GM12874 (cell line): ENCODE data around the gene DDX1.

Experiments used
- TF ChIP-seq, protein P1 (sequence below): IDR thresholded peaks from 2 replicates; pipeline ENCODE4 v1.5.1; 2011; ENCODE audit warnings: low read depth, mild to moderate bottlenecking, control low read depth, low read length, moderate library complexity; ENCODE audit not compliant: insufficient read depth

The DDX1 gene

DNA sequence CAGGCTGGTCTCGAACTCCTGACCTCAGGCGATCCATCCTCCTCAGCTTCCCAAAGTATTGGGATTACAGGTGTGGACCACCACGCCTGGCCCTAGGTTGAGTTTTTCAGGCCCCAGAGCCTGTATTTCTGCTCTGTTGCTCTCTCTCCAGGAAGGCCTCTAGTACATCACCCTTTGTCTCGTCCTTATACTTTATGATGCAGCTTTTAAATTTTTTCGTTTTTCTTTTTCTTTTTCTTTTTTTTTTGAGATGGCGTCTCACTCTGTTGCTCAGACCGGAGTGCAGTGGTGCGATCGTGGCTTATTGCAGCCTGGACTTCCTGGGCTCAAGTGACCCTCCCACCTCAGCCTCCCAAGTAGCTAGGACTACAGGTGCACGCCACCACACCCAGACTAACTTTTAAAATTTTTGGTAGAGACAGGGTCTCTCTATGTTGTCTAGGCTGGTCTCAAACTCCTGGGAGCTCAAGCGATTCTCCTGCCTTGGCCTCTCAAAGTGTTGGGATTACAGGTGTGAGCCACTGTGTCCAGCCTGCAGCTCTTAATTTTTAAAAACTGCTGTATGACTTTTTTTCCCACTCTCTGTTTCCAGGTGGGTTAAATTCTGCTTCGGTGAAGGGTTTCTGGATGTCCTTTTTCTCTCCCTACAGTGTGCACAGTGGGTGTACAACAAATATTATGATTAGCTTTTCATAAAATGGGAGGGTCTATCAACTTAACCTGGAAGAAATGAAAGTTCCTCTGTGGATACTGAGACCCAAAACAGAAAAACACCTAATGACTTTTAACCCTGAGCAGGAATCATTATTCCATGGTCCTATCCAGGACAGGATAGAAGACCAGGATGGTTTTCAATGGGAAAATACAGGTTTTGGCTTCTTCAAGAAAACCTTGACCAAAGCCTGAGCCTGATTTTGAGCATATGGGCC, 47.9 kb downstream of the DDX1 start:
- TF ChIP-seq, protein P1, sequence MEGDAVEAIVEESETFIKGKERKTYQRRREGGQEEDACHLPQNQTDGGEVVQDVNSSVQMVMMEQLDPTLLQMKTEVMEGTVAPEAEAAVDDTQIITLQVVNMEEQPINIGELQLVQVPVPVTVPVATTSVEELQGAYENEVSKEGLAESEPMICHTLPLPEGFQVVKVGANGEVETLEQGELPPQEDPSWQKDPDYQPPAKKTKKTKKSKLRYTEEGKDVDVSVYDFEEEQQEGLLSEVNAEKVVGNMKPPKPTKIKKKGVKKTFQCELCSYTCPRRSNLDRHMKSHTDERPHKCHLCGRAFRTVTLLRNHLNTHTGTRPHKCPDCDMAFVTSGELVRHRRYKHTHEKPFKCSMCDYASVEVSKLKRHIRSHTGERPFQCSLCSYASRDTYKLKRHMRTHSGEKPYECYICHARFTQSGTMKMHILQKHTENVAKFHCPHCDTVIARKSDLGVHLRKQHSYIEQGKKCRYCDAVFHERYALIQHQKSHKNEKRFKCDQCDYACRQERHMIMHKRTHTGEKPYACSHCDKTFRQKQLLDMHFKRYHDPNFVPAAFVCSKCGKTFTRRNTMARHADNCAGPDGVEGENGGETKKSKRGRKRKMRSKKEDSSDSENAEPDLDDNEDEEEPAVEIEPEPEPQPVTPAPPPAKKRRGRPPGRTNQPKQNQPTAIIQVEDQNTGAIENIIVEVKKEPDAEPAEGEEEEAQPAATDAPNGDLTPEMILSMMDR = no peak

GRCh38 chr2:15640261-15640711, 48.6 kb downstream of the DDX1 start:
- TF ChIP-seq, protein P1 = no peak

DNA sequence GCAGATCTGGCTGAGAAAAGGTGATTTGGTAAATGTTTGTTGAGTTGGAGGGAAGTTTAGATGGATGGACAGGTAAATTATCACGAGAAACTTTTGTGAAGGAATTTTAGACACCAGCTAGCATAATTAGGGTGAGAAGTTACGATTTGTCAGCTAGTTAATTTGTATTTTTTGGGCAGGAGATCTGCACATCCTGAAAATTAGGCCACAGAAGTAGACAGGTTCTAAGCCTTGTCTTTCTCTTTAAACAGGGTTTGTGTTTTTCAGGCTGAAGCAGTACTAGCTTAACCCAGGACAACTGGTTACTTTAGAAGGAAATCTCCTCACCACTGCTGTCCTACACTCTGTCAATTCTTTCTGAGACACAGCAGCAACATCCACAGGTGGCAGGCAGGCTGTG, 49.1 kb downstream of the DDX1 start:
- TF ChIP-seq, protein P1 = no peak

- TF ChIP-seq, protein P1 = no peak
Measured at GRCh38 chr2:15641530-15641982, 49.9 kb downstream of the DDX1 start.

GRCh38 chr2:15642011-15642814, 50.5 kb downstream of the DDX1 start:
- TF ChIP-seq, protein P1 = no peak

DNA sequence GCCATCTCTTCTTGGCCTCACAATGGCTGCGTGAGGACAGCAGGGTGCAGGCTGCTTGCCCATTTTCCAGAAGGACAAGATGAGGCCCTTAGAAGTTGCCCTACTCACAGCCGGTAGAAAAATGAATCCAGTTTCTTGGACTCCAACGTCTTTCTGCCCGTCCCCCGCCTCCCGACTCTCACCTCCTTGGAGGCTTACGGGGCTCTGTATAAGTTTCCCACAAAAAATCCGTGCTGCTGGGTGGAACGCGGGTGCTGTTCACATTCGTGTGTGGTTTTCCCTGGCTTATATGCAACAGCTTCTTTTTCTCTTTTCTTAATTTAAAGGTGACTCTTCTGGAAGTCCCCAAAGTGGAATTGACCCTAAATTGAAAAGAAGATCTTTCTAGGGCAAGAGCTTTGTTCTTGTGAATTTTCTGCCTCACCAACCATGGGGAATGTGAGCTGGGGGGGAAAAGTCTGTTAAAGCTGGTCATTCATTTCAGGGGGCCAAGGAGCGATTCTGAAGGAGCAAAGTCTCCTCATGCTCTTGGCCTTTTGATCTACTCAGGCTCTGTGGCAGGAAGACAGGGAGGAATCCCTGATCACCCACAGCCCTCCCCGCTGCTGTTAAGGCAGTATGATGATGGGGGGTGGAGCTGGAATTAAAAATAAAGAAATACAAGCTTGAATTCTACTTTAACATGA, 51.3 kb downstream of the DDX1 start:
- TF ChIP-seq, protein P1 = no peak
